ENCODE measurements around the gene ACBD4.

DNA sequence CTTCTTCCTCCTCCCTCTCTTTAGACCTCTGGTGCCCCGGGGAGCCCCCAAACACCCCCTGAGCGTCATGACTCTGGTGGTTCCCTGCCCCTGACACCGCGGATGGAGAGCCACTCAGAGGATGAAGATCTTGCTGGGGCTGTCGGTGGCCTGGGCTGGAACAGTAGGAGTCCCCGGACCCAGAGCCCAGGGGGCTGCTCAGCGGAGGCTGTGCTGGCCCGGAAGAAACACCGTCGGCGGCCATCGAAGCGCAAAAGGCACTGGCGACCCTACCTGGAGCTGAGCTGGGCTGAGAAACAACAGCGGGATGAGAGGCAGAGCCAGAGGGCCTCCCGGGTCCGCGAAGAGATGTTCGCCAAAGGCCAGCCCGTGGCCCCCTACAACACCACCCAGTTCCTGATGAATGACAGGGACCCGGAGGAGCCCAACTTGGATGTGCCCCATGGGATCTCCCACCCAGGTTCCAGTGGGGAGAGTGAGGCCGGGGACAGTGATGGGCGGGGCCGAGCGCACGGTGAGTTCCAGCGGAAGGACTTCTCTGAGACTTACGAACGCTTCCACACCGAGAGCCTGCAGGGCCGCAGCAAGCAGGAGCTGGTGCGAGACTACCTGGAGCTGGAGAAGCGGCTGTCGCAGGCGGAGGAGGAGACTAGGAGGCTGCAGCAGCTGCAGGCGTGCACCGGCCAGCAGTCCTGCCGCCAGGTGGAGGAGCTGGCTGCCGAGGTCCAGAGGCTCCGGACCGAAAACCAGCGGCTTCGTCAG is 33.7 kb downstream of the ACBD4 start:
- TF ChIP-seq, protein P1, sequence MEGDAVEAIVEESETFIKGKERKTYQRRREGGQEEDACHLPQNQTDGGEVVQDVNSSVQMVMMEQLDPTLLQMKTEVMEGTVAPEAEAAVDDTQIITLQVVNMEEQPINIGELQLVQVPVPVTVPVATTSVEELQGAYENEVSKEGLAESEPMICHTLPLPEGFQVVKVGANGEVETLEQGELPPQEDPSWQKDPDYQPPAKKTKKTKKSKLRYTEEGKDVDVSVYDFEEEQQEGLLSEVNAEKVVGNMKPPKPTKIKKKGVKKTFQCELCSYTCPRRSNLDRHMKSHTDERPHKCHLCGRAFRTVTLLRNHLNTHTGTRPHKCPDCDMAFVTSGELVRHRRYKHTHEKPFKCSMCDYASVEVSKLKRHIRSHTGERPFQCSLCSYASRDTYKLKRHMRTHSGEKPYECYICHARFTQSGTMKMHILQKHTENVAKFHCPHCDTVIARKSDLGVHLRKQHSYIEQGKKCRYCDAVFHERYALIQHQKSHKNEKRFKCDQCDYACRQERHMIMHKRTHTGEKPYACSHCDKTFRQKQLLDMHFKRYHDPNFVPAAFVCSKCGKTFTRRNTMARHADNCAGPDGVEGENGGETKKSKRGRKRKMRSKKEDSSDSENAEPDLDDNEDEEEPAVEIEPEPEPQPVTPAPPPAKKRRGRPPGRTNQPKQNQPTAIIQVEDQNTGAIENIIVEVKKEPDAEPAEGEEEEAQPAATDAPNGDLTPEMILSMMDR (IDR thresholded peaks at IDR 0.05; ENCODE audit: insufficient read depth, low read length): no peak
- no peak for TF ChIP-seq POLR2AphosphoS5 (IDR thresholded peaks at IDR 0.05; ENCODE audit: low read depth)
